GM23338 (cell line): Measurements from ENCODE around the gene WDR1. TPM values are rescaled to one million over a fixed set of nuclear protein-coding genes. Genes with fewer than 3 reads are reported as not detected.

Experiments
- ATAC-seq: fragments of 200-7000 bp; cut with Tn5 transposase; 3 replicates; pipeline ENCODE4 v1.9.1; 2020
- DNase-seq: peaks from one replicate; pipeline ENCODE4 v3.0.0-alpha.2; 2015; ENCODE audit warnings: low spot score
- H2AFZ ChIP-seq: fragments of 200-600 bp; sonication (generic); 2 replicates; pipeline ENCODE4 v1.8.0; 2016; ENCODE audit warnings: antibody characterized with exemption, mild to moderate bottlenecking, moderate library complexity
- H3F3A ChIP-seq: fragments of 200-600 bp; sonication (generic); replicated peaks from 2 replicates; pipeline ENCODE4 v1.8.0; 2017; ENCODE audit warnings: antibody characterized with exemption, mixed run types, low read depth
- H3K27ac ChIP-seq: fragments of 200-600 bp; sonication (generic); 2 replicates; pipeline ENCODE4 v1.6.1; 2016; ENCODE audit warnings: low read depth
- H3K27me3 ChIP-seq: fragments of 200-600 bp; sonication (generic); 2 replicates; pipeline ENCODE4 v1.8.0; 2016; ENCODE audit warnings: mild to moderate bottlenecking, mixed run types, moderate library complexity; ENCODE audit not compliant: insufficient read depth
- H3K36me3 ChIP-seq: fragments of 200-600 bp; sonication (generic); 2 replicates; pipeline ENCODE4 v1.8.0; 2016; ENCODE audit warnings: mild to moderate bottlenecking; ENCODE audit not compliant: insufficient read depth
- H3K4me1 ChIP-seq: fragments of 200-600 bp; sonication (generic); 2 replicates; pipeline ENCODE4 v1.8.0; 2016; ENCODE audit warnings: mild to moderate bottlenecking, moderate library complexity; ENCODE audit not compliant: insufficient read depth
- H3K4me2 ChIP-seq: fragments of 200-600 bp; sonication (generic); 2 replicates; pipeline ENCODE4 v1.7.1; 2017; ENCODE audit warnings: mixed run types
- H3K4me3 ChIP-seq: fragments of 200-600 bp; sonication (generic); 2 replicates; pipeline ENCODE4 v1.6.1; 2016; ENCODE audit warnings: mixed run types
- H3K79me2 ChIP-seq: fragments of 200-600 bp; sonication (generic); replicated peaks from 2 replicates; pipeline ENCODE4 v1.8.0; 2017; ENCODE audit warnings: mild to moderate bottlenecking; ENCODE audit not compliant: insufficient read depth
- H3K9me2 ChIP-seq: fragments of 200-600 bp; sonication (generic); 2 replicates; pipeline ENCODE4 v1.8.0; 2017; ENCODE audit not compliant: insufficient read depth
- H4K20me1 ChIP-seq: fragments of 200-600 bp; sonication (generic); replicated peaks from 2 replicates; pipeline ENCODE4 v1.8.0; 2017; ENCODE audit warnings: mild to moderate bottlenecking; ENCODE audit not compliant: insufficient read depth
- H3K27ac Mint-ChIP-seq: 2 replicates; pipeline ENCODE4 v1.8.0; 2020; ENCODE audit warnings: inconsistent platforms, mild to moderate bottlenecking, moderate library complexity, mixed read lengths
- H3K27me3 Mint-ChIP-seq: 3 replicates; pipeline ENCODE4 v1.8.0; 2022; ENCODE audit warnings: low read depth, mild to moderate bottlenecking, moderate library complexity, mixed read lengths, inconsistent platforms; ENCODE audit not compliant: insufficient read depth, poor library complexity
- H3K36me3 Mint-ChIP-seq: 3 replicates; pipeline ENCODE4 v1.8.0; 2021; ENCODE audit warnings: low read depth, mild to moderate bottlenecking, inconsistent platforms, moderate library complexity, mixed read lengths
- H3K4me1 Mint-ChIP-seq: 3 replicates; pipeline ENCODE4 v1.8.0; 2020; ENCODE audit warnings: mild to moderate bottlenecking, inconsistent platforms, mixed read lengths
- H3K4me3 Mint-ChIP-seq: 3 replicates; pipeline ENCODE4 v1.8.0; 2021; ENCODE audit warnings: moderate library complexity, mild to moderate bottlenecking, inconsistent platforms, mixed read lengths
- H3K9me3 Mint-ChIP-seq: 3 replicates; pipeline ENCODE4 v1.8.0; 2020; ENCODE audit warnings: moderate library complexity, mild to moderate bottlenecking, inconsistent platforms, mixed read lengths
- CREB1 ChIP-seq: fragments of 250-450 bp; sonication (Bioruptor Pico); IDR thresholded peaks from 2 replicates; pipeline ENCODE4 v1.5.0; 2020; ENCODE audit warnings: low read depth, mild to moderate bottlenecking, moderate library complexity
- CTCF ChIP-seq, 2 experiments: fragments of 200-600 bp in 1 of 2; sonication (generic) in 1 of 2; conservative IDR thresholded peaks; 2 replicates each; pipeline versions ENCODE4 v1.5.1 to v1.6.1; 2016 to 2017; ENCODE audit warnings: antibody characterized with exemption in 2 of 2, low read depth in 2 of 2, mild to moderate bottlenecking in 2 of 2, moderate library complexity in 1 of 2
- ETS1 ChIP-seq: IDR thresholded peaks from 2 replicates; pipeline ENCODE4 v1.6.1; 2016; ENCODE audit warnings: antibody characterized with exemption
- EZH2 ChIP-seq: fragments of 200-600 bp; sonication (generic); IDR thresholded peaks from one replicate; pipeline ENCODE4 v1.8.0; 2017; ENCODE audit warnings: antibody characterized with exemption, mild to moderate bottlenecking, low read depth; ENCODE audit not compliant: unreplicated experiment
- EZH2phosphoT487 ChIP-seq: fragments of 200-600 bp; sonication (generic); IDR thresholded peaks from one replicate; pipeline ENCODE4 v1.8.1; 2018; ENCODE audit warnings: antibody characterized with exemption; ENCODE audit not compliant: unreplicated experiment
- JUNB ChIP-seq: IDR thresholded peaks from one replicate; pipeline ENCODE4 v1.6.1; 2016; ENCODE audit warnings: antibody characterized with exemption; ENCODE audit not compliant: unreplicated experiment
- NANOG ChIP-seq: IDR thresholded peaks from 2 replicates; pipeline ENCODE4 v1.6.1; 2016; ENCODE audit warnings: antibody characterized with exemption, borderline replicate concordance
- POLR2AphosphoS5 ChIP-seq: IDR thresholded peaks from 2 replicates; pipeline ENCODE4 v1.6.1; 2016; ENCODE audit warnings: antibody characterized with exemption, low read depth
- REST ChIP-seq: IDR thresholded peaks from one replicate; pipeline ENCODE4 v1.6.1; 2018; ENCODE audit warnings: antibody characterized with exemption; ENCODE audit not compliant: unreplicated experiment
- STAT1 ChIP-seq: IDR thresholded peaks from one replicate; pipeline ENCODE4 v1.6.1; 2016; ENCODE audit warnings: antibody characterized with exemption; ENCODE audit not compliant: unreplicated experiment
- ZNF114 ChIP-seq: fragments of 250-450 bp; sonication (Bioruptor Pico); IDR thresholded peaks from 2 replicates; pipeline ENCODE4 v1.5.0; 2020; ENCODE audit warnings: mild to moderate bottlenecking, moderate library complexity
- ZNF331 ChIP-seq: fragments of 250-450 bp; sonication (Bioruptor Pico); IDR thresholded peaks from 2 replicates; pipeline ENCODE4 v1.5.0; 2020; ENCODE audit warnings: low read depth, mild to moderate bottlenecking, moderate library complexity
- ZNF462 ChIP-seq: fragments of 250-450 bp; sonication (Bioruptor Pico); IDR thresholded peaks from 2 replicates; pipeline ENCODE4 v1.5.0; 2020; ENCODE audit warnings: mild to moderate bottlenecking, moderate library complexity
- polyA plus RNA-seq: library from polyadenylated mRNA; unstranded; fragments of >200 nt; fragmentation: Nextera tagmentation; extraction: Ambion mirVana; gene quantifications from 2 replicates; pipeline ENCODE4 v1.2.1, GENCODE V29; 2016
- total RNA-seq: library from RNA; depleted of rRNA; stranded (reverse); fragments of >200 nt; shearing (Covaris generic); gene quantifications from 2 replicates; pipeline ENCODE4 v1.2.3, GENCODE V29; 2014

Gene WDR1
- total and polyA plus RNA-seq, 2 experiments from 2014 or later: 93.2 to 248 TPM

GRCh38 chr4:10034612-10035104 is 81.9 kb downstream of the WDR1 start:
- no peak for TF ChIP-seq POLR2AphosphoS5
- no peak for TF ChIP-seq JUNB
- TF ChIP-seq EZH2: no peak
- TF ChIP-seq ETS1: no peak
- TF ChIP-seq EZH2phosphoT487: no peak
- TF ChIP-seq STAT1: no peak
- no peak for TF ChIP-seq REST
- TF ChIP-seq NANOG: no peak
- TF ChIP-seq CTCF (conservative IDR thresholded peaks at IDR 0.05; ENCODE audit: low read depth in 2 of 2): no peak
- TF ChIP-seq CREB1 (CRISPR knock-in tag): no peak
- no peak for TF ChIP-seq ZNF114 (CRISPR knock-in tag)
- TF ChIP-seq ZNF331 (CRISPR knock-in tag): no peak
- TF ChIP-seq ZNF462 (CRISPR knock-in tag): no peak
- no peak for DNase-seq
- Histone ChIP-seq H3K4me1 (no peaks in the 10 kb centered on the region), H3K27me3 (no peaks in the 10 kb centered on the region), H3F3A (no peaks in the 10 kb centered on the region), H3K79me2 (no peaks in the 10 kb centered on the region), H2AFZ (no peak overlapping the region), H3K9me2 (no peaks in the 10 kb centered on the region), H3K4me2 (no peak overlapping the region), H3K36me3 (no peaks in the 10 kb centered on the region), H3K27ac (no peak overlapping the region), H4K20me1 (no peaks in the 10 kb centered on the region), H3K4me3 (no peak overlapping the region)
- Mint-ChIP-seq H3K9me3 (no peaks in the 10 kb centered on the region), H3K4me1 (peaks cover 5% of the 10 kb centered on the region), H3K27ac (no peak overlapping the region), H3K36me3 (no peaks in the 10 kb centered on the region), H3K4me3 (no peak overlapping the region), H3K27me3 (no peaks in the 10 kb centered on the region)
- ATAC-seq: no peak
